ENCODE results near the gene EHBP1.
"Not testable (repeated sequence)": the region's sequence is repeated elsewhere in the genome, so short reads cannot be mapped to it uniquely, and the experiment has no call there.

EHBP1 gene

DNA sequence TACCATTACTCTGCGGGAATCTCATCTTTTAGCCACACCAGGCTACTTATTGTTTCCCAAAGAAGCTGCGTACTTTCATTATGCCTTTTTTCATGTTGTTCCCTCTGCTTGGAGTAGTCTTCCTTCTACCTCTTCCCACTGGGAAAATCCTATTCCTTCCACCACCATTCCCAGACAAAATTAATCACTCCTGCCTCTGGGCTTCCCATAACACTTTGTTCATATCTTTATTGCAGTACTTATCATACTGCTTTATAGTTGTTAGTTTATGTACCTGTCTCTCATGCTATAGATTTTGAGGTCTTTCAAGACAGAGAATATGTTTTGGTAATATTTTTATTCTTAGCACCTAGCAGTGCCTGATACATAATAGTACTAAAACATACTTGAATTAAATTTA, 361.3 kb downstream of the EHBP1 start (continued):
- TF ChIP-seq, protein P1, sequence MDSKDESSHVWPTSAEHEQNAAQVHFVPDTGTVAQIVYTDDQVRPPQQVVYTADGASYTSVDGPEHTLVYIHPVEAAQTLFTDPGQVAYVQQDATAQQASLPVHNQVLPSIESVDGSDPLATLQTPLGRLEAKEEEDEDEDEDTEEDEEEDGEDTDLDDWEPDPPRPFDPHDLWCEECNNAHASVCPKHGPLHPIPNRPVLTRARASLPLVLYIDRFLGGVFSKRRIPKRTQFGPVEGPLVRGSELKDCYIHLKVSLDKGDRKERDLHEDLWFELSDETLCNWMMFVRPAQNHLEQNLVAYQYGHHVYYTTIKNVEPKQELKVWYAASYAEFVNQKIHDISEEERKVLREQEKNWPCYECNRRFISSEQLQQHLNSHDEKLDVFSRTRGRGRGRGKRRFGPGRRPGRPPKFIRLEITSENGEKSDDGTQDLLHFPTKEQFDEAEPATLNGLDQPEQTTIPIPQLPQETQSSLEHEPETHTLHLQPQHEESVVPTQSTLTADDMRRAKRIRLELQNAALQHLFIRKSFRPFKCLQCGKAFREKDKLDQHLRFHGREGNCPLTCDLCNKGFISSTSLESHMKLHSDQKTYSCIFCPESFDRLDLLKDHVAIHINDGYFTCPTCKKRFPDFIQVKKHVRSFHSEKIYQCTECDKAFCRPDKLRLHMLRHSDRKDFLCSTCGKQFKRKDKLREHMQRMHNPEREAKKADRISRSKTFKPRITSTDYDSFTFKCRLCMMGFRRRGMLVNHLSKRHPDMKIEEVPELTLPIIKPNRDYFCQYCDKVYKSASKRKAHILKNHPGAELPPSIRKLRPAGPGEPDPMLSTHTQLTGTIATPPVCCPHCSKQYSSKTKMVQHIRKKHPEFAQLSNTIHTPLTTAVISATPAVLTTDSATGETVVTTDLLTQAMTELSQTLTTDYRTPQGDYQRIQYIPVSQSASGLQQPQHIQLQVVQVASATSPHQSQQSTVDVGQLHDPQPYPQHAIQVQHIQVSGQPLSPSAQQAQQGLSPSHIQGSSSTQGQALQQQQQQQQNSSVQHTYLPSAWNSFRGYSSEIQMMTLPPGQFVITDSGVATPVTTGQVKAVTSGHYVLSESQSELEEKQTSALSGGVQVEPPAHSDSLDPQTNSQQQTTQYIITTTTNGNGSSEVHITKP (tag by site-specific recombination; IDR thresholded peaks at IDR 0.05) = peak; percentile 45; the same call in 1 of the 2 replicates
- TF ChIP-seq, protein P2, sequence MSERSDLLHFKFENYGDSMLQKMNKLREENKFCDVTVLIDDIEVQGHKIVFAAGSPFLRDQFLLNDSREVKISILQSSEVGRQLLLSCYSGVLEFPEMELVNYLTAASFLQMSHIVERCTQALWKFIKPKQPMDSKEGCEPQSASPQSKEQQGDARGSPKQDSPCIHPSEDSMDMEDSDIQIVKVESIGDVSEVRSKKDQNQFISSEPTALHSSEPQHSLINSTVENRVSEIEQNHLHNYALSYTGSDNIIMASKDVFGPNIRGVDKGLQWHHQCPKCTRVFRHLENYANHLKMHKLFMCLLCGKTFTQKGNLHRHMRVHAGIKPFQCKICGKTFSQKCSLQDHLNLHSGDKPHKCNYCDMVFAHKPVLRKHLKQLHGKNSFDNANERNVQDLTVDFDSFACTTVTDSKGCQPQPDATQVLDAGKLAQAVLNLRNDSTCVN (tag by site-specific recombination; optimal IDR thresholded peaks at IDR 0.05) = no peak
- no peak for TF ChIP-seq ZNF555 (tag by site-specific recombination; conservative IDR thresholded peaks at IDR 0.05)
- 0 out of 2 replicates have a peak, but pooled peaks have one; percentile 12 for TF ChIP-seq TRIM28 (IDR thresholded peaks at IDR 0.05; ENCODE audit: borderline replicate concordance, low read length)
- no peak for TF ChIP-seq KLF1 (tag by site-specific recombination; IDR thresholded peaks at IDR 0.05)

DNA sequence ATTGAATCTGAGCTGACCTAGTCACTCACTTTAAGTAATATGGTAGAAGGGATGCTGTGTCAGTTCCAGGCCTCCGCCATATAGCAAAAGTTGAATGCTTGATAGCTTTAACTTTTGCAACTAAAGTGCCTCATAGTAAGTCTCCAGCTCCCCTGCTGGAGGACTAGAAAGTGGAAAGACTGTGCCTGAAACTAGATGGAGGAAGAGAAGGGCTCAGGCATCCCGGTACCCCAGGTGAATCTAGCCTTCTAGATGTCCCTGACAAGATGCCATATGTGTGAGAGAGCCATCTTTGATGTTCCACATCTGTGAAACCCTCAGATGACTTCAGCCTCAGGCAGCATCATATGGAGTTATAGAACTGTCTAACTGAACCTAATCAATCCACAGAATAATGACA, 366.2 kb downstream of the EHBP1 start:
- CTCF ChIA-PET = no interaction called here

DNA sequence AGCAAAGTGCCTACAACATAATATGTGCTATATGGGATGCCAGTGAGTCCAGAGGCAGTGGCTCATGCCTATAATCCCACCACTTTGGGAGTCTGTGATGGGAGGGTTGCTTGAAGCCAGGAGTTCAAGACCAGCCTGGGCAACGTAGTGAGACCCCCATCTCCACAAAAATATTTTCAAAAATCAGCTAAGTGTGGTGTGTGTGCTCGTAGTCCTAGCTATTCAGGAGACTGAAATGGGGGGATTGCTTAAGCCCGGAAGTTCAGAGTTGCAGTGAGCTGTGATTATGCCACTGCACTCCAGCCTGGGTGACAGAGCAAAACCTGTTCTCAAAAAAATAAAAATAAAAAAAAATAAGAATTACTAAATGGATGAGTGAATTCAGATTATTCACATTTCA, 368.5 kb downstream of the EHBP1 start:
- no peaks in the 10 kb centered on the region for H3K4me1 ChIP-seq (ENCODE audit: control insufficient read depth, insufficient read depth, low read length)
- no peak overlapping the region for H3K27ac ChIP-seq (ENCODE audit: extremely low read depth, low read depth, low read length)
- ChIA-PET CTCF (no interaction called here), POLR2A (no interaction called here)
- H3K9me3 ChIP-seq (ENCODE audit: control insufficient read depth, insufficient read depth, low read depth, low read length) = no peaks in the 10 kb centered on the region
- no peak overlapping the region for H3K4me3 ChIP-seq (ENCODE audit: low read depth, low read length)
- no peaks in the 10 kb centered on the region for H3K36me3 ChIP-seq (ENCODE audit: control insufficient read depth in 2 of 2, insufficient read depth in 1 of 2, low read length in 2 of 2)
- no peak for TF ChIP-seq ZNF555 (tag by site-specific recombination; conservative IDR thresholded peaks at IDR 0.05)
- TF ChIP-seq BCL11B (tag by site-specific recombination; IDR thresholded peaks at IDR 0.05; ENCODE audit: low read depth) = no peak
- TF ChIP-seq, protein P3, sequence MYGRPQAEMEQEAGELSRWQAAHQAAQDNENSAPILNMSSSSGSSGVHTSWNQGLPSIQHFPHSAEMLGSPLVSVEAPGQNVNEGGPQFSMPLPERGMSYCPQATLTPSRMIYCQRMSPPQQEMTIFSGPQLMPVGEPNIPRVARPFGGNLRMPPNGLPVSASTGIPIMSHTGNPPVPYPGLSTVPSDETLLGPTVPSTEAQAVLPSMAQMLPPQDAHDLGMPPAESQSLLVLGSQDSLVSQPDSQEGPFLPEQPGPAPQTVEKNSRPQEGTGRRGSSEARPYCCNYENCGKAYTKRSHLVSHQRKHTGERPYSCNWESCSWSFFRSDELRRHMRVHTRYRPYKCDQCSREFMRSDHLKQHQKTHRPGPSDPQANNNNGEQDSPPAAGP (tag by site-specific recombination; IDR thresholded peaks at IDR 0.05) = no peak
- TF ChIP-seq IKZF3 (tag by site-specific recombination; IDR thresholded peaks at IDR 0.05) = no peak

More for the DNA sequence above, 366.2 kb downstream of the EHBP1 start:
- H3K27ac ChIP-seq (ENCODE audit: extremely low read depth, low read depth, low read length) = no peak overlapping the region
- TF ChIP-seq, protein P4, sequence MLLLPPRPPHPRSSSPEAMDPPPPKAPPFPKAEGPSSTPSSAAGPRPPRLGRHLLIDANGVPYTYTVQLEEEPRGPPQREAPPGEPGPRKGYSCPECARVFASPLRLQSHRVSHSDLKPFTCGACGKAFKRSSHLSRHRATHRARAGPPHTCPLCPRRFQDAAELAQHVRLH (tag by site-specific recombination; IDR thresholded peaks at IDR 0.05) = no peak
- no peak for TF ChIP-seq ZNF146 (tag by site-specific recombination; IDR thresholded peaks at IDR 0.05)
- no peak for TF ChIP-seq ZNF707 (tag by site-specific recombination; IDR thresholded peaks at IDR 0.05)
- TF ChIP-seq, protein P5, sequence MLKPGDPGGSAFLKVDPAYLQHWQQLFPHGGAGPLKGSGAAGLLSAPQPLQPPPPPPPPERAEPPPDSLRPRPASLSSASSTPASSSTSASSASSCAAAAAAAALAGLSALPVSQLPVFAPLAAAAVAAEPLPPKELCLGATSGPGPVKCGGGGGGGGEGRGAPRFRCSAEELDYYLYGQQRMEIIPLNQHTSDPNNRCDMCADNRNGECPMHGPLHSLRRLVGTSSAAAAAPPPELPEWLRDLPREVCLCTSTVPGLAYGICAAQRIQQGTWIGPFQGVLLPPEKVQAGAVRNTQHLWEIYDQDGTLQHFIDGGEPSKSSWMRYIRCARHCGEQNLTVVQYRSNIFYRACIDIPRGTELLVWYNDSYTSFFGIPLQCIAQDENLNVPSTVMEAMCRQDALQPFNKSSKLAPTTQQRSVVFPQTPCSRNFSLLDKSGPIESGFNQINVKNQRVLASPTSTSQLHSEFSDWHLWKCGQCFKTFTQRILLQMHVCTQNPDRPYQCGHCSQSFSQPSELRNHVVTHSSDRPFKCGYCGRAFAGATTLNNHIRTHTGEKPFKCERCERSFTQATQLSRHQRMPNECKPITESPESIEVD (tag by site-specific recombination; IDR thresholded peaks at IDR 0.05) = no peak
- TF ChIP-seq, protein P6, sequence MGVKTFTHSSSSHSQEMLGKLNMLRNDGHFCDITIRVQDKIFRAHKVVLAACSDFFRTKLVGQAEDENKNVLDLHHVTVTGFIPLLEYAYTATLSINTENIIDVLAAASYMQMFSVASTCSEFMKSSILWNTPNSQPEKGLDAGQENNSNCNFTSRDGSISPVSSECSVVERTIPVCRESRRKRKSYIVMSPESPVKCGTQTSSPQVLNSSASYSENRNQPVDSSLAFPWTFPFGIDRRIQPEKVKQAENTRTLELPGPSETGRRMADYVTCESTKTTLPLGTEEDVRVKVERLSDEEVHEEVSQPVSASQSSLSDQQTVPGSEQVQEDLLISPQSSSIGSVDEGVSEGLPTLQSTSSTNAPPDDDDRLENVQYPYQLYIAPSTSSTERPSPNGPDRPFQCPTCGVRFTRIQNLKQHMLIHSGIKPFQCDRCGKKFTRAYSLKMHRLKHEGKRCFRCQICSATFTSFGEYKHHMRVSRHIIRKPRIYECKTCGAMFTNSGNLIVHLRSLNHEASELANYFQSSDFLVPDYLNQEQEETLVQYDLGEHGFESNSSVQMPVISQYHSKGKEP (tag by site-specific recombination; IDR thresholded peaks at IDR 0.05) = no peak
- no peak for TF ChIP-seq ZNF16 (tag by site-specific recombination; IDR thresholded peaks at IDR 0.05; ENCODE audit: low read depth)
- no peak for TF ChIP-seq ZNF530 (tag by site-specific recombination; IDR thresholded peaks at IDR 0.05; ENCODE audit: low read depth)
- TF ChIP-seq ZNF561 (tag by site-specific recombination; IDR thresholded peaks at IDR 0.05; ENCODE audit: borderline replicate concordance) = no peak
- H3K9me3 ChIP-seq (ENCODE audit: control insufficient read depth, insufficient read depth, low read depth, low read length) = no peaks in the 10 kb centered on the region
- H3K4me3 ChIP-seq (ENCODE audit: low read depth, low read length) = no peak overlapping the region
- POLR2A ChIA-PET = no interaction called here
- no peaks in the 10 kb centered on the region for H3K36me3 ChIP-seq (ENCODE audit: control insufficient read depth in 2 of 2, insufficient read depth in 1 of 2, low read length in 2 of 2)
- H3K4me1 ChIP-seq (ENCODE audit: control insufficient read depth, insufficient read depth, low read length) = peaks cover 11% of the 10 kb centered on the region

DNA sequence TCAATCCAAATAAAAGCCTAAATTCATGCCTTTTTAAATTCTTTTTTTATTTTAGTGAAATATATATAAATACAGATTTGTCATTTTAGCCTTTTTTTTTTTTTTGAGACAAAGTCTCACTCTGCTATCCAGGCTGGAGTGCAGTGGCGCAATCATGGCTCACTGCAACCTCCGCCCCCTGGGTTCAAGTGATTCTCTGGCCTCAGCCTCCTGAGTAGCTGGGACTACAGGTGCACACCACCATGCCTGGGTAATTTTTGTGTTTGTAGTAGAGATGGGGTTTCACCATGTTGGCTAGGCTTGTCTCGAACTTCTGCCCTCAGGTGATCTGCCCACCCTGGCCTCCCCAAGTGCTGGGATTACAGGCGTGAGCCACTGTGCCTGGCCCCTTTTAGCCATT, 368.9 kb downstream of the EHBP1 start:
- H3K4me1 ChIP-seq (ENCODE audit: control insufficient read depth, insufficient read depth, low read length); H3K27ac ChIP-seq (ENCODE audit: extremely low read depth, low read depth, low read length); H3K4me3 ChIP-seq (ENCODE audit: low read depth, low read length); H3K36me3 ChIP-seq (ENCODE audit: control insufficient read depth in 2 of 2, insufficient read depth in 1 of 2, low read length in 2 of 2); H3K9me3 ChIP-seq (ENCODE audit: control insufficient read depth, insufficient read depth, low read depth, low read length); CTCF ChIA-PET; POLR2A ChIA-PET: not testable (repeated sequence)
